WTC11 (cell line): Measurements from ENCODE around the gene PIGQ.

Experiments used
- ATF3 ChIP-seq: sonication (generic); formaldehyde crosslinking; conservative IDR thresholded peaks from 2 replicates; pipeline ENCODE4 v1.8.1; 2022; ENCODE audit warnings: mild to moderate bottlenecking, missing genetic modification reagents
- CTCF ChIP-seq: fragments of 200-600 bp; IDR thresholded peaks from 2 replicates; pipeline ENCODE4 v1.8.0; 2022; ENCODE audit warnings: antibody characterized with exemption
- E2F1 ChIP-seq: sonication (generic); formaldehyde crosslinking; IDR thresholded peaks from 2 replicates; pipeline ENCODE4 v1.8.0; 2022; ENCODE audit warnings: mild to moderate bottlenecking, missing genetic modification reagents
- TCF7 ChIP-seq: sonication (generic); formaldehyde crosslinking; IDR thresholded peaks from 2 replicates; pipeline ENCODE4 v1.8.0; 2022; ENCODE audit warnings: mild to moderate bottlenecking, low read depth, missing genetic modification reagents, moderate library complexity
- ZNF138 ChIP-seq: sonication (generic); formaldehyde crosslinking; conservative IDR thresholded peaks from 2 replicates; pipeline ENCODE4 v1.8.1; 2022; ENCODE audit warnings: mild to moderate bottlenecking, moderate library complexity, missing genetic modification reagents
- ZNF396 ChIP-seq: fragments of 250-450 bp; sonication (Bioruptor Pico); IDR thresholded peaks from 2 replicates; pipeline ENCODE4 v1.8.0; 2021; ENCODE audit warnings: mild to moderate bottlenecking, moderate library complexity, borderline replicate concordance

GRCh38 chr16:630815-631405 lies 61.1 kb downstream of the PIGQ start, which contains the start of gene WFIKKN1:
- TF ChIP-seq E2F1 (CRISPR knock-in tag) (no peak), CTCF (no peak), ZNF396 (CRISPR knock-in tag) (no peak), ATF3 (no peak), TCF7 (CRISPR knock-in tag) (no peak), ZNF138 (CRISPR knock-in tag) (0 out of 2 replicates have a peak, but pooled peaks have one; percentile 14)
